GM12874 (cell line): ENCODE measurements around the gene EXOC6.

Experiments used
- CTCF ChIP-seq: IDR thresholded peaks from 2 replicates; pipeline ENCODE4 v1.5.1; 2011; ENCODE audit warnings: low read depth, mild to moderate bottlenecking, control low read depth, low read length, moderate library complexity; ENCODE audit not compliant: insufficient read depth

The EXOC6 gene

GRCh38 chr10:92946491-92946890 lies 98.2 kb downstream of the EXOC6 start:
- no peak for TF ChIP-seq CTCF

- TF ChIP-seq CTCF = no peak
Observed at GRCh38 chr10:92957223-92958010, 109.1 kb downstream of the EXOC6 start.

GRCh38 chr10:92961638-92962037 lies 113.3 kb downstream of the EXOC6 start:
- no peak for TF ChIP-seq CTCF

- peak; percentile 23; the same call in 1 of the 2 replicates for TF ChIP-seq CTCF
Observed at GRCh38 chr10:92965314-92965713, 117.0 kb downstream of the EXOC6 start.

- TF ChIP-seq CTCF = no peak
Observed at GRCh38 chr10:92967641-92968040, 119.3 kb downstream of the EXOC6 start.

- no peak for TF ChIP-seq CTCF
Observed at GRCh38 chr10:92969151-92969550, 120.8 kb downstream of the EXOC6 start.

- TF ChIP-seq CTCF = no peak
Observed at GRCh38 chr10:92970301-92971070, 122.2 kb downstream of the EXOC6 start.
